Esophagus muscularis mucosa (tissue), 4 donors: Measurements from ENCODE around the gene OPA3.
"Not testable (repeated sequence)": the region's sequence is repeated elsewhere in the genome, so short reads cannot be mapped to it uniquely, and the experiment has no call there.

ENCODE experiments used
- EP300 ChIP-seq: sonication (generic); formaldehyde crosslinking; IDR thresholded peaks from one replicate; pipeline ENCODE4 v1.6.1; 2017; ENCODE audit warnings: antibody characterized with exemption
- POLR2A ChIP-seq: fragments of 450-650 bp; IDR thresholded peaks from one replicate; pipeline ENCODE4 v1.6.1; 2017; ENCODE audit warnings: antibody characterized with exemption, moderate library complexity, mild to moderate bottlenecking, low read depth
- TF ChIP-seq, protein P1 (sequence below), 3 experiments: fragments of 200-600 bp in 2 of 3; fragments of 450-650 bp in 1 of 3; sonication (generic) in 2 of 3; IDR thresholded peaks; one replicate each; pipeline ENCODE4 v1.5.1; 2017 to 2019; ENCODE audit warnings: antibody characterized with exemption in 3 of 3, mild to moderate bottlenecking in 2 of 3, moderate library complexity in 1 of 3

DNA sequence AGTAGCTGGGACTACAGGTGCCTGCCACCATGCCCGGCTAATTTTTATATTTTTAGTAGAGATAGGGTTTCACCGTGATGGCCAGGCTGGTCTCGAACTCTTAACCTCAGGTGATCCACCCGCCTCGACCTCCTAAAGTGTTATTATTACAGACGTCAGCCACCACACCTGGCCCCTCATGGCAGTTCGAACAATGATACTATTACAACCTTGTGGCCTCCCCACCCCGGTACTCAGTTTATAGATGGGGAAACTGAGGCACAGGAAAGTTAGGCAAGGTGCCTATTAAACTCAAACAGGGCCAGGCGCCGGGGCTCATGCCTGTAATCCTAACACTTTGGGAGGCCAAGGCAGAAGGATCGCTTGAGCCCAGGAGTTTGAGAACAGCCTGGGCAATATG, 74.2 kb downstream of the OPA3 start:
- TF ChIP-seq EP300, POLR2A: not testable (repeated sequence)
- TF ChIP-seq, protein P1, sequence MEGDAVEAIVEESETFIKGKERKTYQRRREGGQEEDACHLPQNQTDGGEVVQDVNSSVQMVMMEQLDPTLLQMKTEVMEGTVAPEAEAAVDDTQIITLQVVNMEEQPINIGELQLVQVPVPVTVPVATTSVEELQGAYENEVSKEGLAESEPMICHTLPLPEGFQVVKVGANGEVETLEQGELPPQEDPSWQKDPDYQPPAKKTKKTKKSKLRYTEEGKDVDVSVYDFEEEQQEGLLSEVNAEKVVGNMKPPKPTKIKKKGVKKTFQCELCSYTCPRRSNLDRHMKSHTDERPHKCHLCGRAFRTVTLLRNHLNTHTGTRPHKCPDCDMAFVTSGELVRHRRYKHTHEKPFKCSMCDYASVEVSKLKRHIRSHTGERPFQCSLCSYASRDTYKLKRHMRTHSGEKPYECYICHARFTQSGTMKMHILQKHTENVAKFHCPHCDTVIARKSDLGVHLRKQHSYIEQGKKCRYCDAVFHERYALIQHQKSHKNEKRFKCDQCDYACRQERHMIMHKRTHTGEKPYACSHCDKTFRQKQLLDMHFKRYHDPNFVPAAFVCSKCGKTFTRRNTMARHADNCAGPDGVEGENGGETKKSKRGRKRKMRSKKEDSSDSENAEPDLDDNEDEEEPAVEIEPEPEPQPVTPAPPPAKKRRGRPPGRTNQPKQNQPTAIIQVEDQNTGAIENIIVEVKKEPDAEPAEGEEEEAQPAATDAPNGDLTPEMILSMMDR (IDR thresholded peaks at IDR 0.05) = not testable (repeated sequence)
